Muscle of arm (tissue), 12 donors: ENCODE measurements around the gene MEIS2. TPM values are rescaled to one million over a fixed set of nuclear protein-coding genes. Genes with fewer than 3 reads are reported as not detected.

ENCODE experiments used
- DNase-seq: peaks from one replicate; pipeline ENCODE4 v3.0.0-alpha.2; 2013
- polyA plus RNA-seq, 12 donors: library from polyadenylated mRNA; unstranded; fragments of 120-200 nt; gene quantifications; one replicate each; pipeline ENCODE4 v1.2.1, GENCODE V29; 2013; ENCODE audit not compliant: insufficient read length in 12 of 12

The MEIS2 gene
- polyA plus RNA-seq, 12 donors, result 4.3 to 48.6 (median 7.6) TPM; not detected in 1

GRCh38 chr15:36901012-36901411, 199.3 kb downstream of the MEIS2 start:
- no peak for DNase-seq

- DNase-seq, result no peak
These were observed 200.7 kb downstream of the MEIS2 start for GRCh38 chr15:36899696-36900095.

- DNase-seq, result no peak
These were observed 201.7 kb downstream of the MEIS2 start for GRCh38 chr15:36898536-36899126.

- DNase-seq, result no peak
These were observed 202.5 kb downstream of the MEIS2 start for GRCh38 chr15:36897834-36898233.

- DNase-seq, result no peak
These were observed 203.4 kb downstream of the MEIS2 start for GRCh38 chr15:36896949-36897348.

GRCh38 chr15:36894075-36894474, 206.3 kb downstream of the MEIS2 start:
- no peak for DNase-seq

- DNase-seq, result no peak
These were observed 207.1 kb downstream of the MEIS2 start for GRCh38 chr15:36893276-36893675.

GRCh38 chr15:36888011-36888992, 212.0 kb downstream of the MEIS2 start:
- DNase-seq, result no peak

GRCh38 chr15:36887214-36887961, 213.0 kb downstream of the MEIS2 start:
- DNase-seq, result no peak

GRCh38 chr15:36886701-36887100, 213.6 kb downstream of the MEIS2 start:
- no peak for DNase-seq

- no peak for DNase-seq
These were observed 214.2 kb downstream of the MEIS2 start for GRCh38 chr15:36886191-36886590.

GRCh38 chr15:36885771-36886170, 214.6 kb downstream of the MEIS2 start:
- no peak for DNase-seq

- DNase-seq, result no peak
These were observed 215.3 kb downstream of the MEIS2 start for GRCh38 chr15:36884936-36885635.

- DNase-seq, result no peak
These were observed 215.9 kb downstream of the MEIS2 start for GRCh38 chr15:36884518-36884875.

- DNase-seq, result peak; percentile 92
These were observed 216.4 kb downstream of the MEIS2 start for GRCh38 chr15:36883713-36884517.

GRCh38 chr15:36882487-36883131, 217.7 kb downstream of the MEIS2 start:
- DNase-seq, result no peak

GRCh38 chr15:36882056-36882455, 218.3 kb downstream of the MEIS2 start:
- no peak for DNase-seq

GRCh38 chr15:36881516-36881915, 218.8 kb downstream of the MEIS2 start:
- no peak for DNase-seq

- DNase-seq, result no peak
These were observed 219.4 kb downstream of the MEIS2 start for GRCh38 chr15:36880913-36881460.
